ENCODE measurements around the gene SLC22A4. TPM values are rescaled to one million over a fixed set of nuclear protein-coding genes. Genes with fewer than 3 reads are reported as not detected.
A peak's percentile ranks its signal among the peaks of the same experiment; 100 is the strongest.

SLC22A4 gene
- total and polyA plus RNA-seq, 4 donors: 0.25 to 42.2 (median 0.47) TPM

DNA sequence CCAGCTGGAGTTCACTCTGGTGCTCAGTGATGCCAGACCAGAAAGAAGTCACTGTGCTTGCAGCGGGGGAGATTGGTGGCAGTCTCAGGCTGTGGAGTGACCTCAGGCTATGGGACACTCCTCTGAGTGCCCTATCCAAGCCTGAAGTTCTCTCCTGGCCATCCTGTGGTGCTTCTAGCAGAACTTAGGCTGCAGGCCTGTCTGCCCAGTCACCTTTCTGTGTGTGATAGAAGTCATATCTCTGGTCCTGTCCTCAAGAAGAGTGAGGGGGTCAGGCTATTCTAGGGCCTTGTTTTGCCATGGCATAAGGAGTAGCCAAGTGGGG, 27.4 kb upstream of the SLC22A4 start:
- Histone ChIP-seq H3K27me3 (ENCODE audit: control insufficient read depth in 4 of 4, insufficient read depth in 4 of 4, low read length in 3 of 4) (no peaks in the 10 kb centered on the region), H3K4me1 (ENCODE audit: control insufficient read depth in 4 of 4, insufficient read depth in 4 of 4, low read length in 3 of 4) (no peaks in the 10 kb centered on the region), H3K36me3 (ENCODE audit: control insufficient read depth in 4 of 4, insufficient read depth in 3 of 4, low read depth in 1 of 4, low read length in 3 of 4) (no peaks in the 10 kb centered on the region), H3K9me3 (ENCODE audit: control insufficient read depth in 4 of 4, low read length in 3 of 4) (no peaks in the 10 kb centered on the region), H3K9ac (ENCODE audit: low read depth in 1 of 2, low read length in 2 of 2) (no peak overlapping the region), H3K4me3 (ENCODE audit: low read depth in 1 of 3, low read length in 3 of 3) (no peak overlapping the region), H3K27ac (ENCODE audit: low read depth in 1 of 2, low read length in 2 of 2) (no peak overlapping the region)
- no peak for TF ChIP-seq TAF1 (conservative IDR thresholded peaks at IDR 0.05)
- no peak for TF ChIP-seq ZBTB33 (IDR thresholded peaks at IDR 0.05)
- TF ChIP-seq CTCF (IDR thresholded peaks at IDR 0.05; ENCODE audit: low read depth, low read length, missing input control): no peak
- no peak for TF ChIP-seq FOXA2 (IDR thresholded peaks at IDR 0.05)
- TF ChIP-seq GABPA (IDR thresholded peaks at IDR 0.05 in 1 of 2, conservative IDR thresholded peaks at IDR 0.05 in 1 of 2): no peak
- TF ChIP-seq YY1 (IDR thresholded peaks at IDR 0.05): no peak
- no peak for DNase-seq (ENCODE audit: low spot score)
- 100% methylated on average over 1 of the region's 1 CpG for WGBS

DNA sequence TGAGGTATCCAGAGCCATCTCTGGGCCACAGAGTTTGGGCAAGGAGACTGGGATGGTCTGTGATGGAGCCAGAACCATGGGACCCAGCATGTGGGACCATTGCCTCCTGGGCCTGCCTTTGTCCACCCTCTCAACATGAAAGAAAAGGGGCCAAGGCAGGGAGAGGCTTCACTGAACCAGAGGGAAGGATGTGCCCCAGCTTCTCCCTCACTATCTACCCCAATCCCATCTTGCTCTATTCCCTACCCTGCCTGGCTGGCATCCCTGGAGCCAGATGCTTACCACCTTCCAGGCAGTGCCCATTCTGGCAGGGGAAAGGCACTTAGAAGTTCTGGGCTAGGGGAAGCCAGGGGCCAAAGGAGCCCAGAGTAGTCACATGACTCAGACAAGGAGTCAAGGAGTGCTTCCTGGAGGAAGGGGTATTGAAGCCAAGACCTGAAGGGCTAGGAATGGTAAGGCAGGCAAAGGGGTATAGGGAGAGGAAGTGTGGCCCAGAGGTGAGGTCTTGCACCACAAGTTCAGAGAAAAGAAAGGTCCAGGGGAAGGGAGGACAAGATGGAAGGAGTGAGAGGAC, 26.9 kb upstream of the SLC22A4 start:
- DNase-seq (ENCODE audit: low spot score): peak; percentile 22
- H3K9me3 ChIP-seq (ENCODE audit: control insufficient read depth in 4 of 4, low read length in 3 of 4): no peaks in the 10 kb centered on the region
- no peak overlapping the region for H3K9ac ChIP-seq (ENCODE audit: low read depth in 1 of 2, low read length in 2 of 2)
- H3K36me3 ChIP-seq (ENCODE audit: control insufficient read depth in 4 of 4, insufficient read depth in 3 of 4, low read depth in 1 of 4, low read length in 3 of 4): no peaks in the 10 kb centered on the region
- no peak overlapping the region for H3K27ac ChIP-seq (ENCODE audit: low read depth in 1 of 2, low read length in 2 of 2)
- no peaks in the 10 kb centered on the region for H3K27me3 ChIP-seq (ENCODE audit: control insufficient read depth in 4 of 4, insufficient read depth in 4 of 4, low read length in 3 of 4)
- H3K4me3 ChIP-seq (ENCODE audit: low read depth in 1 of 3, low read length in 3 of 3): no peak overlapping the region
- TF ChIP-seq YY1 (IDR thresholded peaks at IDR 0.05) (no peak), TAF1 (conservative IDR thresholded peaks at IDR 0.05) (no peak), JUND (IDR thresholded peaks at IDR 0.05) (no peak), NR2F2 (IDR thresholded peaks at IDR 0.05) (no peak), EGR1 (IDR thresholded peaks at IDR 0.05; ENCODE audit: low read depth in 2 of 2) (no peak), HNF4A (conservative IDR thresholded peaks at IDR 0.05) (no peak), RAD21 (IDR thresholded peaks at IDR 0.05) (no peak), RXRA (IDR thresholded peaks at IDR 0.05) (no peak), GABPA (IDR thresholded peaks at IDR 0.05 in 1 of 2, conservative IDR thresholded peaks at IDR 0.05 in 1 of 2) (no peak), FOXA1 (IDR thresholded peaks at IDR 0.05) (no peak)
- TF ChIP-seq, protein P1, sequence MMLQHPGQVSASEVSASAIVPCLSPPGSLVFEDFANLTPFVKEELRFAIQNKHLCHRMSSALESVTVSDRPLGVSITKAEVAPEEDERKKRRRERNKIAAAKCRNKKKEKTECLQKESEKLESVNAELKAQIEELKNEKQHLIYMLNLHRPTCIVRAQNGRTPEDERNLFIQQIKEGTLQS (IDR thresholded peaks at IDR 0.05): no peak
- no peaks in the 10 kb centered on the region for H3K4me1 ChIP-seq (ENCODE audit: control insufficient read depth in 4 of 4, insufficient read depth in 4 of 4, low read length in 3 of 4)
